Liver (tissue), 9 donors: Measurements from ENCODE around the gene NOVA2. TPM values are rescaled to one million over a fixed set of nuclear protein-coding genes. Genes with fewer than 3 reads are reported as not detected.

Source experiments
- DNase-seq: peaks from one replicate; pipeline ENCODE4 v3.0.0-alpha.2; 2017; ENCODE audit warnings: low spot score
- H3K27ac ChIP-seq, 2 donors: one replicate each; pipeline ENCODE4 v1.7.0; 2013; ENCODE audit warnings: inconsistent platforms in 2 of 2, low read length in 2 of 2, control low read depth in 1 of 2, low read depth in 1 of 2, mild to moderate bottlenecking in 1 of 2
- H3K27me3 ChIP-seq, 4 donors: one replicate each; pipeline versions ENCODE4 v1.6.1 to v1.7.0; 2013; ENCODE audit warnings: low read length in 3 of 4, inconsistent platforms in 1 of 4, mild to moderate bottlenecking in 1 of 4, moderate library complexity in 1 of 4; ENCODE audit not compliant: control insufficient read depth in 4 of 4, insufficient read depth in 4 of 4
- H3K36me3 ChIP-seq, 4 donors: one replicate each; pipeline versions ENCODE4 v1.6.1 to v1.7.0; 2013; ENCODE audit warnings: low read length in 3 of 4, mild to moderate bottlenecking in 3 of 4, low read depth in 1 of 4, moderate library complexity in 1 of 4; ENCODE audit not compliant: control insufficient read depth in 4 of 4, insufficient read depth in 3 of 4
- H3K4me1 ChIP-seq, 4 donors: one replicate each; pipeline versions ENCODE4 v1.6.1 to v1.7.0; 2013; ENCODE audit warnings: low read length in 3 of 4, mild to moderate bottlenecking in 3 of 4, moderate library complexity in 1 of 4; ENCODE audit not compliant: control insufficient read depth in 4 of 4, insufficient read depth in 4 of 4
- H3K4me3 ChIP-seq, 3 donors: one replicate each; pipeline versions ENCODE4 v1.6.1 to v1.7.0; 2013; ENCODE audit warnings: low read length in 3 of 3, control low read depth in 1 of 3, low read depth in 1 of 3, mild to moderate bottlenecking in 1 of 3
- H3K9ac ChIP-seq, 2 donors: one replicate each; pipeline ENCODE4 v1.7.0; 2013; ENCODE audit warnings: low read length in 2 of 2, mild to moderate bottlenecking in 2 of 2, moderate library complexity in 2 of 2, control low read depth in 1 of 2, low read depth in 1 of 2
- H3K9me3 ChIP-seq, 4 donors: one replicate each; pipeline versions ENCODE4 v1.6.1 to v1.7.0; 2013; ENCODE audit warnings: low read length in 3 of 4; ENCODE audit not compliant: control insufficient read depth in 4 of 4
- ATF3 ChIP-seq: IDR thresholded peaks from 2 replicates; pipeline ENCODE4 v1.6.1; 2016; ENCODE audit warnings: antibody characterized with exemption
- CTCF ChIP-seq: fragments of 150-350 bp; IDR thresholded peaks from 2 replicates; pipeline ENCODE4 v1.5.1; 2017; ENCODE audit warnings: improper control_type of control experiment, low read depth, low read length; ENCODE audit not compliant: missing input control
- EGR1 ChIP-seq, 2 donors: IDR thresholded peaks; 2 replicates each; pipeline ENCODE4 v1.6.1; 2016 to 2018; ENCODE audit warnings: antibody characterized with exemption in 2 of 2, low read depth in 2 of 2
- FOXA1 ChIP-seq: IDR thresholded peaks from 2 replicates; pipeline ENCODE4 v1.6.1; 2016; ENCODE audit warnings: antibody characterized with exemption
- FOXA2 ChIP-seq: IDR thresholded peaks from 2 replicates; pipeline ENCODE4 v1.6.1; 2016; ENCODE audit warnings: antibody characterized with exemption
- GABPA ChIP-seq, 2 donors: IDR thresholded peaks in 1 of 2; conservative IDR thresholded peaks in 1 of 2; 2 replicates each; pipeline ENCODE4 v1.6.1; 2016; ENCODE audit warnings: antibody characterized with exemption in 2 of 2, mild to moderate bottlenecking in 1 of 2, moderate library complexity in 1 of 2
- HNF4A ChIP-seq, 2 donors: conservative IDR thresholded peaks; 2 replicates each; pipeline ENCODE4 v1.6.1; 2016; ENCODE audit warnings: antibody characterized with exemption in 2 of 2, mild to moderate bottlenecking in 2 of 2
- HNF4G ChIP-seq: IDR thresholded peaks from 2 replicates; pipeline ENCODE4 v1.6.1; 2016; ENCODE audit warnings: antibody characterized with exemption
- JUND ChIP-seq, 2 donors: IDR thresholded peaks; 2 replicates each; pipeline ENCODE4 v1.6.1; 2016; ENCODE audit warnings: antibody characterized with exemption in 2 of 2
- MAX ChIP-seq: IDR thresholded peaks from 2 replicates; pipeline ENCODE4 v1.6.1; 2016; ENCODE audit warnings: antibody characterized with exemption
- NR2F2 ChIP-seq: IDR thresholded peaks from 2 replicates; pipeline ENCODE4 v1.6.1; 2016; ENCODE audit warnings: antibody characterized with exemption
- RAD21 ChIP-seq, 2 donors: IDR thresholded peaks; 2 replicates each; pipeline ENCODE4 v1.6.1; 2016; ENCODE audit warnings: antibody characterized with exemption in 2 of 2, mild to moderate bottlenecking in 2 of 2
- REST ChIP-seq: IDR thresholded peaks from 2 replicates; pipeline ENCODE4 v1.6.1; 2016; ENCODE audit warnings: antibody characterized with exemption, mild to moderate bottlenecking
- RXRA ChIP-seq, 2 donors: IDR thresholded peaks; 2 replicates each; pipeline ENCODE4 v1.6.1; 2017 to 2018; ENCODE audit warnings: antibody characterized with exemption in 2 of 2, mild to moderate bottlenecking in 1 of 2
- SP1 ChIP-seq: IDR thresholded peaks from 2 replicates; pipeline ENCODE4 v1.6.1; 2018; ENCODE audit warnings: antibody characterized with exemption, mild to moderate bottlenecking
- TAF1 ChIP-seq: conservative IDR thresholded peaks from 2 replicates; pipeline ENCODE4 v1.6.1; 2016; ENCODE audit warnings: antibody characterized with exemption, mild to moderate bottlenecking
- YY1 ChIP-seq: IDR thresholded peaks from 2 replicates; pipeline ENCODE4 v1.6.1; 2016; ENCODE audit warnings: antibody characterized with exemption, mild to moderate bottlenecking
- ZBTB33 ChIP-seq: IDR thresholded peaks from 2 replicates; pipeline ENCODE4 v1.6.1; 2016; ENCODE audit warnings: antibody characterized with exemption
- WGBS: extraction: QIAGEN DNeasy Blood & Tissue Kit; methylation state at CpG from one replicate; pipeline ENCODE4 v1.1.7; 2013; 5-methylcytosine and 5-hydroxymethylcytosine counted together
- polyA plus RNA-seq, 2 donors: library from polyadenylated mRNA; stranded (reverse) in 1 of 2; unstranded in 1 of 2; fragments of 200-250 nt in 1 of 2; fragments of >200 nt in 1 of 2; fragmentation: Nextera tagmentation in 1 of 2; extraction: Ambion mirVana in 1 of 2; gene quantifications; one replicate each; pipeline versions ENCODE4 v1.2.1 to v1.2.3, GENCODE V29; 2013 to 2015
- total RNA-seq, 2 donors: library from RNA; depleted of rRNA; stranded (reverse); fragments of >200 nt; gene quantifications; one replicate each; pipeline ENCODE4 v1.2.3, GENCODE V29; 2014
- donor health status: healthy.
- donor health status: healthy.
- donor health status: healthy.
- donor health status: healthy.
- donor health status: healthy.

NOVA2 gene
- total and polyA plus RNA-seq, 4 donors, result 0.31 to 1.6 (median 0.42) TPM

- no peak overlapping the region for H3K9ac ChIP-seq
- TF ChIP-seq CTCF (no peak), ZBTB33 (no peak), GABPA (IDR thresholded peaks at IDR 0.05 in 1 of 2, conservative IDR thresholded peaks at IDR 0.05 in 1 of 2) (no peak), FOXA1 (no peak), RAD21 (IDR thresholded peaks at IDR 0.05) (no peak), HNF4A (conservative IDR thresholded peaks at IDR 0.05) (no peak)
- no peak for DNase-seq
- H3K27ac ChIP-seq, result no peak overlapping the region
- H3K9me3 ChIP-seq, result no peaks in the 10 kb centered on the region
- H3K4me1 ChIP-seq, result peaks cover 8 to 24% (median 15%) of the 10 kb centered on the region in 4 donors
- no peak overlapping the region for H3K4me3 ChIP-seq
- peaks cover 0 to 5% (median 0%) of the 10 kb centered on the region in 4 donors for H3K36me3 ChIP-seq
- H3K27me3 ChIP-seq, result no peaks in the 10 kb centered on the region
- 93% methylated on average over 13 of the region's 13 CpGs for WGBS
These were observed 45.6 kb upstream of the NOVA2 start for GRCh38 chr19:46019270-46019669.

- no peak for DNase-seq
- WGBS, result 98% methylated on average over 10 of the region's 10 CpGs
- Histone ChIP-seq H3K27me3 (no peaks in the 10 kb centered on the region), H3K4me3 (no peak overlapping the region), H3K36me3 (peaks cover 0 to 5% (median 0%) of the 10 kb centered on the region in 4 donors), H3K4me1 (peaks cover 8 to 24% (median 15%) of the 10 kb centered on the region in 4 donors), H3K9ac (no peak overlapping the region), H3K27ac (no peak overlapping the region), H3K9me3 (no peaks in the 10 kb centered on the region)
- TF ChIP-seq FOXA2, result no peak
- no peak for TF ChIP-seq HNF4A (conservative IDR thresholded peaks at IDR 0.05)
- no peak for TF ChIP-seq YY1
- no peak for TF ChIP-seq MAX
- no peak for TF ChIP-seq EGR1 (IDR thresholded peaks at IDR 0.05; ENCODE audit: low read depth in 2 of 2)
- no peak for TF ChIP-seq ZBTB33
- TF ChIP-seq RAD21 (IDR thresholded peaks at IDR 0.05), result no peak
- TF ChIP-seq RXRA (IDR thresholded peaks at IDR 0.05), result no peak
- TF ChIP-seq SP1, result no peak
- no peak for TF ChIP-seq REST
- no peak for TF ChIP-seq ATF3
- TF ChIP-seq JUND (IDR thresholded peaks at IDR 0.05), result no peak
- no peak for TF ChIP-seq CTCF
- no peak for TF ChIP-seq NR2F2
- TF ChIP-seq HNF4G, result no peak
- TF ChIP-seq FOXA1, result no peak
- no peak for TF ChIP-seq TAF1
These were observed 45.1 kb upstream of the NOVA2 start for GRCh38 chr19:46018729-46019251.
